H1 (cell line): ENCODE results near the gene XKR7. TPM values are rescaled to one million over a fixed set of nuclear protein-coding genes. Genes with fewer than 3 reads are reported as not detected.

ENCODE experiments used
- CTCF ChIA-PET: fragments of 300-600 bp; sonication (Branson Sonifier 250); formaldehyde crosslinking; loops from one replicate; lab custom pipeline; 2021; ENCODE audit not compliant: partially characterized antibody; lab: Charles Lee
- POLR2A ChIA-PET: fragments of 300-600 bp; sonication (Branson Sonifier 250); formaldehyde crosslinking; loops from one replicate; lab custom pipeline; 2021; ENCODE audit warnings: inconsistent platforms; ENCODE audit not compliant: partially characterized antibody; lab: Charles Lee
- DNase-seq, 2 experiments: peaks; one replicate each; pipeline versions ENCODE4 v3.0.0 to v3.0.0-alpha.2; 2010 to 2022; ENCODE audit warnings: low spot score in 2 of 2, low read depth in 1 of 2, mixed read lengths in 1 of 2
- FAIRE-seq: peaks from 2 replicates; lab custom pipeline; 2011; peaks lifted over from hg19 to GRCh38; lab: Jason Lieb, UNC
- H2AFZ ChIP-seq: 2 replicates; pipeline ENCODE4 v1.8.1; 2012; ENCODE audit warnings: low read length, inconsistent platforms
- H2AK5ac ChIP-seq: 2 replicates; pipeline ENCODE4 v1.6.1; 2013; ENCODE audit warnings: low read depth, low read length
- H2BK120ac ChIP-seq: replicated peaks from 2 replicates; pipeline ENCODE3; 2013; ENCODE audit warnings: low read depth, low read length, inconsistent platforms
- H2BK12ac ChIP-seq: 2 replicates; pipeline ENCODE4 v1.6.1; 2013; ENCODE audit warnings: low read depth, low read length
- H2BK15ac ChIP-seq: 2 replicates; pipeline ENCODE4 v1.6.1; 2013; ENCODE audit warnings: low read length
- H2BK20ac ChIP-seq: 2 replicates; pipeline ENCODE4 v1.6.1; 2013; ENCODE audit warnings: low read length
- H2BK5ac ChIP-seq: 2 replicates; pipeline ENCODE4 v1.6.1; 2013; ENCODE audit warnings: low read depth, low read length
- H3K14ac ChIP-seq: 2 replicates; pipeline ENCODE4 v1.6.1; 2013; ENCODE audit warnings: inconsistent platforms; ENCODE audit not compliant: insufficient read length
- H3K18ac ChIP-seq: 2 replicates; pipeline ENCODE4 v1.6.1; 2013; ENCODE audit warnings: low read length; ENCODE audit errors: extremely low read depth
- H3K23ac ChIP-seq: 2 replicates; pipeline ENCODE4 v1.6.1; 2013; ENCODE audit warnings: inconsistent platforms; ENCODE audit not compliant: insufficient read length
- H3K23me2 ChIP-seq: 2 replicates; pipeline ENCODE4 v1.6.1; 2013; ENCODE audit warnings: low read depth, low read length
- H3K27ac ChIP-seq: 2 replicates; pipeline ENCODE4 v1.6.1; 2011; ENCODE audit warnings: low read depth, low read length, inconsistent platforms
- H3K27me3 ChIP-seq, 4 experiments: replicated peaks in 1 of 4; 1 replicate in 1 of 4; 2 replicates in 3 of 4; pipeline versions ENCODE4 v1.6.1 to v1.8.1; 2011 to 2013; ENCODE audit warnings: low read length in 3 of 4, mild to moderate bottlenecking in 3 of 4, inconsistent platforms in 2 of 4, mixed read lengths in 2 of 4, moderate library complexity in 1 of 4; ENCODE audit not compliant: control insufficient read depth in 3 of 4, insufficient read depth in 3 of 4; ENCODE audit errors: extremely low read depth in 1 of 4
- H3K36me3 ChIP-seq, 4 experiments: 2 replicates each; pipeline versions ENCODE4 v1.6.1 to v1.8.1; 2011 to 2013; ENCODE audit warnings: mild to moderate bottlenecking in 4 of 4, low read length in 3 of 4, moderate library complexity in 2 of 4, control low read depth in 1 of 4, inconsistent platforms in 1 of 4; ENCODE audit not compliant: insufficient read depth in 4 of 4, control insufficient read depth in 2 of 4
- H3K4ac ChIP-seq: replicated peaks from 2 replicates; pipeline ENCODE3; 2013; ENCODE audit warnings: low read length, low read depth, mixed read lengths, inconsistent platforms; ENCODE audit not compliant: insufficient read length
- H3K4me1 ChIP-seq, 4 experiments: replicated peaks in 1 of 4; 1 replicate in 1 of 4; 2 replicates in 3 of 4; pipeline versions ENCODE4 v1.6.1 to v1.8.1; 2011 to 2013; ENCODE audit warnings: low read length in 3 of 4, inconsistent platforms in 2 of 4, mixed read lengths in 1 of 4; ENCODE audit not compliant: insufficient read depth in 4 of 4, control insufficient read depth in 3 of 4
- H3K4me2 ChIP-seq, 2 experiments: 2 replicates each; pipeline versions ENCODE4 v1.6.1 to v1.8.1; 2011 to 2013; ENCODE audit warnings: low read depth in 2 of 2, low read length in 2 of 2, control low read depth in 1 of 2, inconsistent platforms in 1 of 2, mild to moderate bottlenecking in 1 of 2; ENCODE audit not compliant: insufficient read depth in 1 of 2
- H3K4me3 ChIP-seq, 4 experiments: fragments of 200-600, 300-600 bp in 1 of 4; sonication (generic), shearing (Covaris generic), sonication (Bioruptor Twin) in 1 of 4; 2 replicates each; pipeline versions ENCODE4 v1.5.1 to v1.8.1; 2011 to 2016; ENCODE audit warnings: low read length in 4 of 4, low read depth in 3 of 4, control low read depth in 2 of 4, inconsistent platforms in 2 of 4, mild to moderate bottlenecking in 2 of 4, mixed read lengths in 1 of 4, moderate library complexity in 1 of 4; ENCODE audit not compliant: insufficient read depth in 2 of 4; ENCODE audit errors: extremely low read depth in 1 of 4
- H3K56ac ChIP-seq: replicated peaks from 2 replicates; pipeline ENCODE3; 2013; ENCODE audit warnings: low read depth, mild to moderate bottlenecking, mixed read lengths, low read length, inconsistent platforms; ENCODE audit not compliant: insufficient read length
- H3K79me1 ChIP-seq: 2 replicates; pipeline ENCODE4 v1.6.1; 2013; ENCODE audit warnings: low read depth, low read length, control low read depth
- H3K79me2 ChIP-seq, 2 experiments: 2 replicates each; pipeline versions ENCODE4 v1.6.1 to v1.8.1; 2012 to 2013; ENCODE audit warnings: low read length in 2 of 2, mild to moderate bottlenecking in 2 of 2, inconsistent platforms in 1 of 2; ENCODE audit not compliant: insufficient read depth in 2 of 2, control insufficient read depth in 1 of 2
- H3K9ac ChIP-seq, 4 experiments: replicated peaks in 1 of 4; 1 replicate in 1 of 4; 2 replicates in 3 of 4; pipeline versions ENCODE4 v1.6.1 to v1.8.1; 2011 to 2013; ENCODE audit warnings: low read depth in 3 of 4, low read length in 3 of 4, control low read depth in 2 of 4, mild to moderate bottlenecking in 2 of 4, moderate library complexity in 2 of 4, inconsistent platforms in 1 of 4; ENCODE audit errors: extremely low read depth in 1 of 4
- H3K9me3 ChIP-seq, 2 experiments: 2 replicates each; pipeline versions ENCODE4 v1.6.1 to v1.8.1; 2012 to 2013; ENCODE audit warnings: mild to moderate bottlenecking in 2 of 2, moderate library complexity in 2 of 2, control low read depth in 1 of 2, inconsistent platforms in 1 of 2, low read depth in 1 of 2, low read length in 1 of 2, mixed read lengths in 1 of 2; ENCODE audit not compliant: insufficient read depth in 2 of 2
- H4K20me1 ChIP-seq, 2 experiments: replicated peaks in 1 of 2; 2 replicates each; pipeline versions ENCODE3 to v1.8.1; 2011 to 2013; ENCODE audit warnings: inconsistent platforms in 2 of 2, low read length in 2 of 2, mild to moderate bottlenecking in 1 of 2; ENCODE audit not compliant: insufficient read depth in 2 of 2, control insufficient read depth in 1 of 2
- H4K5ac ChIP-seq: 2 replicates; pipeline ENCODE4 v1.6.1; 2013; ENCODE audit warnings: low read length, low read depth, mixed read lengths, inconsistent platforms; ENCODE audit not compliant: insufficient read length
- H4K8ac ChIP-seq: 2 replicates; pipeline ENCODE4 v1.8.0; 2013; ENCODE audit warnings: mild to moderate bottlenecking, moderate library complexity, low read length, inconsistent platforms; ENCODE audit not compliant: insufficient read depth; ENCODE audit errors: extremely low read depth
- H4K91ac ChIP-seq: replicated peaks from 2 replicates; pipeline ENCODE3; 2013; ENCODE audit warnings: low read length, mixed read lengths, inconsistent platforms; ENCODE audit not compliant: insufficient read length
- BCL11A ChIP-seq, 2 experiments: IDR thresholded peaks; one replicate each; pipeline ENCODE4 v1.6.1; 2011; ENCODE audit warnings: low read depth in 2 of 2, low read length in 2 of 2, mild to moderate bottlenecking in 2 of 2
- BRCA1 ChIP-seq: IDR thresholded peaks from 2 replicates; pipeline ENCODE4 v1.6.1; 2012; ENCODE audit warnings: low read depth, low read length, improper control_type of control experiment
- CHD1 ChIP-seq: IDR thresholded peaks from 2 replicates; pipeline ENCODE4 v1.6.1; 2012; ENCODE audit warnings: low read depth, low read length, improper control_type of control experiment
- JUN ChIP-seq: IDR thresholded peaks from 2 replicates; pipeline ENCODE4 v1.6.1; 2011; ENCODE audit warnings: low read depth, mild to moderate bottlenecking, improper control_type of control experiment, low read length
- KDM4A ChIP-seq: IDR thresholded peaks from one replicate; pipeline ENCODE4 v1.7.1; 2012; ENCODE audit warnings: low read depth, mild to moderate bottlenecking, moderate library complexity, low read length, inconsistent platforms; ENCODE audit not compliant: severe bottlenecking
- NANOG ChIP-seq: IDR thresholded peaks from 2 replicates; pipeline ENCODE4 v1.6.1; 2011; ENCODE audit warnings: low read length, low read depth, mild to moderate bottlenecking, inconsistent platforms; ENCODE audit not compliant: insufficient read depth, poor library complexity, severe bottlenecking
- RXRA ChIP-seq: IDR thresholded peaks from 2 replicates; pipeline ENCODE4 v1.6.1; 2011; ENCODE audit warnings: low read depth, mild to moderate bottlenecking, low read length, moderate library complexity; ENCODE audit not compliant: insufficient read depth
- SIN3A ChIP-seq, 2 experiments: IDR thresholded peaks in 1 of 2; conservative IDR thresholded peaks in 1 of 2; 2 replicates each; pipeline ENCODE4 v1.6.1; 2011 to 2012; ENCODE audit warnings: low read length in 2 of 2, improper control_type of control experiment in 1 of 2, low read depth in 1 of 2, mild to moderate bottlenecking in 1 of 2
- SP2 ChIP-seq: IDR thresholded peaks from 2 replicates; pipeline ENCODE4 v1.6.1; 2012; ENCODE audit warnings: mild to moderate bottlenecking, low read length, inconsistent platforms
- WGBS, 2 experiments: shearing (Covaris generic) in 1 of 2; methylation state at CpG; one replicate each; pipeline versions ENCODE4 v1.1.6 to v1.1.7; 2013 to 2015; ENCODE audit warnings: low lambda C conversion rate in 2 of 2, mixed read lengths in 2 of 2, inconsistent platforms in 1 of 2, low coverage in 1 of 2, missing lambda C conversion rate in 1 of 2; ENCODE audit not compliant: insufficient replicate concordance in 2 of 2, insufficient coverage in 1 of 2, insufficient read length in 1 of 2; ENCODE audit errors: extremely low coverage in 1 of 2, missing lambda C conversion rate in 1 of 2; 5-methylcytosine and 5-hydroxymethylcytosine counted together
- polyA plus RNA-seq, 7 experiments: library from polyadenylated mRNA; depleted of rRNA in 3 of 7; stranded (reverse) in 5 of 7; unstranded in 2 of 7; fragments of >200 nt in 5 of 7; fragments of 200-250 nt in 2 of 7; gene quantifications; 1 replicate in 5 of 7; 2 replicates in 1 of 7; 4 replicates in 1 of 7; pipeline versions ENCODE4 v1.2.1 to v1.2.3, GENCODE V29; 2011 to 2013; ENCODE audit warnings: missing spikeins in 2 of 7, mixed read lengths in 2 of 7
- total RNA-seq: library from RNA; stranded (reverse); fragmentation: NEBNext Ultra II Directional; extraction: Animal tissue kit (Norgen Biotek cat#: 25700); gene quantifications from 2 replicates; pipeline ENCODE4 v1.2.1, GENCODE V29; 2021
- TF ChIP-seq, protein P1 (sequence below): IDR thresholded peaks from 2 replicates; pipeline ENCODE4 v1.6.1; 2012; ENCODE audit warnings: inconsistent platforms
- TF ChIP-seq, protein P2 (sequence below): IDR thresholded peaks from 2 replicates; pipeline ENCODE4 v1.6.1; 2011; ENCODE audit warnings: low read length, improper control_type of control experiment

The XKR7 gene
- total and polyA plus RNA-seq, 2 of the 8 experiments (the other 6 are each of a cell fraction or from before 2014, with no cell fraction given): 1.8 to 2.4 TPM

DNA sequence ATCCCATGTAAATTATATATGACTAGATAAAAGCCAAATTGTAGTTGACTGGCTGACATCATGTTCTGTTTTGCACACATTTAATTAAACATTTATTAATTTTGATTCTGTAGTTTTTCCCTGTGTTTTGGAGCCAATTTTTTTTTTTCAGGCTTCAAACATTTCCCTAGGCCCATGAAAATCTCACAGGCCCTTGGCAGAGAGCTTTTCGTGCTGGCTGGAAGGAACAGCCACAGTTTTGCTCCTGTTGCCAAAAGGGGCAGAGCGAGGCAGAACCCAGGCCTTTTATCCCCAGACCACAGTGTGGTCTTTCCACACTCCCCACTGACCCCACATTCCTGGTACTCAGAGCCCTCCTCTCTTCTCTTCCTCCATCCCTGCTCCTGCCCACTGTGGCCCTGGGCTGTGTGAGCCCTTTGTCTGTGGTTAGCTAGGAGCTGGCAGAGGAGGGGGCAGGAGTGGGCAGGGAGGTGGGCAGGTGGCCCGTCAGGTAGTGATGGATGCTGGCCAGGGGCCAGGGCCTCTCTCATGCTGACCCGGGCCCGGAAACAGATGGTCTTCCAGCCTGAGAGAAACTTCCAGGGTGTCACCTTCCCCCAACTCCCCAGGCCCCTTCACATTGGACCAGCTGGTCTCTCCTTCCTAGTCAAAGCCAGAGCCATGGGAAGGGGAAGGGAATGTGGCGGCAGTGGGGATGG is 22.8 kb downstream of the XKR7 start:
- WGBS, 2 experiments: 93% methylated on average over 6 of the region's 6 CpGs; no CpG with 5 or more reads in 1 of the 2 experiments
- Histone ChIP-seq H3K4me2 (no peak overlapping the region), H2BK12ac (no peak overlapping the region), H3K4ac (no peak overlapping the region), H3K9me3 (no peaks in the 10 kb centered on the region), H2AFZ (no peak overlapping the region), H3K14ac (no peak overlapping the region), H3K27ac (no peak overlapping the region), H3K18ac (no peak overlapping the region), H3K79me1 (no peaks in the 10 kb centered on the region), H3K23me2 (peaks cover 7% of the 10 kb centered on the region; the same call in 1 of the 2 replicates), H2BK20ac (no peak overlapping the region), H3K79me2 (no peaks in the 10 kb centered on the region), H3K36me3 (no peaks in the 10 kb centered on the region), H3K56ac (no peak overlapping the region), H2AK5ac (no peak overlapping the region), H4K5ac (no peak overlapping the region), H2BK15ac (no peak overlapping the region), H3K4me1 (peaks cover 0 to 13% (median 8%) of the 10 kb centered on the region in 4 experiments; a peak in 4 of 7 replicates), H3K4me3 (no peak overlapping the region), H4K20me1 (peaks cover 0 to 3% of the 10 kb centered on the region in 2 experiments), H2BK120ac (no peak overlapping the region), H4K8ac (no peak overlapping the region), H2BK5ac (no peak overlapping the region), H3K27me3 (peaks cover 2 to 34% (median 27%) of the 10 kb centered on the region in 4 experiments), H4K91ac (no peak overlapping the region), H3K9ac (peak overlapping the region in 2 of 4 experiments; percentile 13 to 17; a peak in 3 of 7 replicates), H3K23ac (no peak overlapping the region)
- ChIA-PET CTCF (interaction anchor here (0.9 to 1.8 kb wide), 8 partner anchors 15 to 157 kb away, joined by 3 to 6 read pairs (median 4); partner anchors contain the start of gene PDRG1), POLR2A (interaction anchor here (1.5 to 3.3 kb wide), 2 partner anchors 15 to 18 kb away, joined by 4 to 8 read pairs; no protein-coding TSS in a partner anchor)
- no peak for DNase-seq
- no peak for FAIRE-seq
- TF ChIP-seq CHD1 (no peak), BRCA1 (no peak), BCL11A (IDR thresholded peaks at IDR 0.05; ENCODE audit: low read depth in 2 of 2, low read length in 2 of 2) (no peak), NANOG (no peak), JUN (no peak), KDM4A (no peak), SIN3A (conservative IDR thresholded peaks at IDR 0.05 in 1 of 2, IDR thresholded peaks at IDR 0.05 in 1 of 2; ENCODE audit: low read depth in 1 of 2, low read length in 2 of 2) (no peak), SP2 (no peak), RXRA (no peak)
- TF ChIP-seq, protein P1, sequence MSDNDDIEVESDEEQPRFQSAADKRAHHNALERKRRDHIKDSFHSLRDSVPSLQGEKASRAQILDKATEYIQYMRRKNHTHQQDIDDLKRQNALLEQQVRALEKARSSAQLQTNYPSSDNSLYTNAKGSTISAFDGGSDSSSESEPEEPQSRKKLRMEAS: no peak
- TF ChIP-seq, protein P2, sequence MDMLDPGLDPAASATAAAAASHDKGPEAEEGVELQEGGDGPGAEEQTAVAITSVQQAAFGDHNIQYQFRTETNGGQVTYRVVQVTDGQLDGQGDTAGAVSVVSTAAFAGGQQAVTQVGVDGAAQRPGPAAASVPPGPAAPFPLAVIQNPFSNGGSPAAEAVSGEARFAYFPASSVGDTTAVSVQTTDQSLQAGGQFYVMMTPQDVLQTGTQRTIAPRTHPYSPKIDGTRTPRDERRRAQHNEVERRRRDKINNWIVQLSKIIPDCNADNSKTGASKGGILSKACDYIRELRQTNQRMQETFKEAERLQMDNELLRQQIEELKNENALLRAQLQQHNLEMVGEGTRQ: no peak
